ENCODE results near the gene BCL2L12.

Gene BCL2L12

DNA sequence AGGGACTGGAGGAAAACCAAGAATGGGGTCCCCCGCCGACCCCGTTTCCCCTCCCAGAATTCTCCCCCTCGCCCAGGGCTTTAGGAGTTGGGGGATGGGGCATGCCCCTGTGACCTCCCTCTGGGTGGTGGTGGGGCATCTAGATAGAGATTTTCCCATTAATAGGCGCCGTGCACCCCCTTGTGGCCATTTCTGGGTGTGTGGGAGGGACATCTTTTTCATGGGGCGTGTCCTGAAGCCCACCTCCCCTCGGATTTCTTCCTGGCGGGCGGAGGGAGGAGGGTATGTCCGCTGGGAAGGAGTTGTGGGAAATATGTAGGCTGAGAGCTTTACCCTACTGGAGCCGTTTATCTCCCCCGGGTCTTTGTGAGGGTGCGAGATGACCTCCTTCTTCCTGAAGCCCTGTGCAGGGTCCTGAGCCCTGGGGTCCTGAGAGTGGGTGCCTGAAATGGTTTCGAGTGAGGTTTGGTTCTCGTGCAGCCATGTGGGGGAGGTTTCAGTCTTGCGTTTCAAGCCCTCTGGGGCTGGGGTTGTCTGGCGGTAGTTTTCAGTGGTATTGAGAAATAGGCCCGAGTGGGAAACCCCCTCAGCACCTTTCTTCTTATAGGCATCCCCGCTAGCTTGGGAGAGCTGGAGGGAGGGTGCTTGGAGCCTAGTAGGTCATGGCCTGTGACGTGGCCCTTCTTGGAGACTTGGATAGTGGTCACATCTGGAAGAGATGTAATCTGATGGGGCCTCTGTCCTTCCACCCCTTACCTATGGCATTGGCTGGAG, 12.4 kb downstream of the BCL2L12 start:
- Histone ChIP-seq H3K4me1 (peaks cover 18% of the 10 kb centered on the region), H2AFZ (peak overlapping the region; percentile 76), H3K4me2 (ENCODE audit: low read length) (peak overlapping the region; percentile 94), H3K9ac (peak overlapping the region; percentile 92), H3K4me3 (ENCODE audit: low read depth, low read length) (peak overlapping the region; percentile 81), H3K79me2 (peaks cover 18% of the 10 kb centered on the region), H3K9me3 (ENCODE audit: control insufficient read depth, low read length) (no peaks in the 10 kb centered on the region), H3K27me3 (ENCODE audit: control insufficient read depth, insufficient read depth, low read length) (no peaks in the 10 kb centered on the region), H3K36me3 (ENCODE audit: control insufficient read depth, insufficient read depth, low read length) (no peaks in the 10 kb centered on the region), H3K27ac (peak overlapping the region; percentile 90)
- TF ChIP-seq, protein P1, sequence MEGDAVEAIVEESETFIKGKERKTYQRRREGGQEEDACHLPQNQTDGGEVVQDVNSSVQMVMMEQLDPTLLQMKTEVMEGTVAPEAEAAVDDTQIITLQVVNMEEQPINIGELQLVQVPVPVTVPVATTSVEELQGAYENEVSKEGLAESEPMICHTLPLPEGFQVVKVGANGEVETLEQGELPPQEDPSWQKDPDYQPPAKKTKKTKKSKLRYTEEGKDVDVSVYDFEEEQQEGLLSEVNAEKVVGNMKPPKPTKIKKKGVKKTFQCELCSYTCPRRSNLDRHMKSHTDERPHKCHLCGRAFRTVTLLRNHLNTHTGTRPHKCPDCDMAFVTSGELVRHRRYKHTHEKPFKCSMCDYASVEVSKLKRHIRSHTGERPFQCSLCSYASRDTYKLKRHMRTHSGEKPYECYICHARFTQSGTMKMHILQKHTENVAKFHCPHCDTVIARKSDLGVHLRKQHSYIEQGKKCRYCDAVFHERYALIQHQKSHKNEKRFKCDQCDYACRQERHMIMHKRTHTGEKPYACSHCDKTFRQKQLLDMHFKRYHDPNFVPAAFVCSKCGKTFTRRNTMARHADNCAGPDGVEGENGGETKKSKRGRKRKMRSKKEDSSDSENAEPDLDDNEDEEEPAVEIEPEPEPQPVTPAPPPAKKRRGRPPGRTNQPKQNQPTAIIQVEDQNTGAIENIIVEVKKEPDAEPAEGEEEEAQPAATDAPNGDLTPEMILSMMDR (IDR thresholded peaks at IDR 0.05) = peak; percentile 76

- no peak overlapping the region for H3K4me3 ChIP-seq (ENCODE audit: low read depth, low read length)
Measured at GRCh38 chr19:49678985-49679770, 13.4 kb downstream of the BCL2L12 start.

DNA sequence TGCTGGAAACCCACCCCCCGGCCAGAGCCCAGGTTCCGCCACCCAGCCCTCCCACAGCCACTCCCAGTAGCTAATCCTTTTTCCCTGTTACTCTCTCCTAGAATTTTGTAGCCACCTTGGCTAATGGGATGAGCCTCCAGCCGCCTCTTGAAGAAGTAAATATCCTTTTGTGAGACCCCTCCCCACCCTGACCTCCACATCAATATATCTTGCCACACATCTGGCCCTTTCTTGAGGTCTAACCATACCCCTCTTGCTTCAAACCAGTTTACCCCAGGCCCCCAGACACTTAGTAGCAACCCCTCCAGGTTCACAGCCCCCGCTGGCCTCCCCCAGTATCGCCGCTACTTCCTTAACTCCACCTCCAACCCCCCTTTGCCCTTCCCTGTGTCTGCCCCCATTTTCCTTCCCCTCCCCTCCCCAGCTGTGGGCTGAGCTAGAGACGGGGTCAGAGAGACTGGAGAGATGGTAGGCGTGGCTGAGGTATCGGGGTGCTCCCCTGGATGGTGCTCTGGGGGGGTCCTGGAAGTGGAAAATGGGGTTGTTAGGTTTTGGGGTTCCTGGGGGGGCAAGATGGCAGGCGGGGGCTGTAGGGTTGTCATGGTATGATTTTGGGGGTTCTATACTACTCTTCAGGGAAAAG, 14.2 kb downstream of the BCL2L12 start:
- no peak overlapping the region for H3K4me3 ChIP-seq (ENCODE audit: low read depth, low read length)

More at GRCh38 chr19:49678985-49679770, 13.4 kb downstream of the BCL2L12 start:
- H2AFZ ChIP-seq = no peak overlapping the region
- no peaks in the 10 kb centered on the region for H3K9me3 ChIP-seq (ENCODE audit: control insufficient read depth, low read length)
- TF ChIP-seq, protein P1 (IDR thresholded peaks at IDR 0.05) = no peak
- H3K4me2 ChIP-seq (ENCODE audit: low read length) = no peak overlapping the region
- peaks cover 18% of the 10 kb centered on the region for H3K79me2 ChIP-seq
- H3K27me3 ChIP-seq (ENCODE audit: control insufficient read depth, insufficient read depth, low read length) = no peaks in the 10 kb centered on the region
- peak overlapping the region; percentile 90 for H3K27ac ChIP-seq
- no peak overlapping the region for H3K9ac ChIP-seq
- H3K36me3 ChIP-seq (ENCODE audit: control insufficient read depth, insufficient read depth, low read length) = no peaks in the 10 kb centered on the region
- peaks cover 18% of the 10 kb centered on the region for H3K4me1 ChIP-seq

DNA sequence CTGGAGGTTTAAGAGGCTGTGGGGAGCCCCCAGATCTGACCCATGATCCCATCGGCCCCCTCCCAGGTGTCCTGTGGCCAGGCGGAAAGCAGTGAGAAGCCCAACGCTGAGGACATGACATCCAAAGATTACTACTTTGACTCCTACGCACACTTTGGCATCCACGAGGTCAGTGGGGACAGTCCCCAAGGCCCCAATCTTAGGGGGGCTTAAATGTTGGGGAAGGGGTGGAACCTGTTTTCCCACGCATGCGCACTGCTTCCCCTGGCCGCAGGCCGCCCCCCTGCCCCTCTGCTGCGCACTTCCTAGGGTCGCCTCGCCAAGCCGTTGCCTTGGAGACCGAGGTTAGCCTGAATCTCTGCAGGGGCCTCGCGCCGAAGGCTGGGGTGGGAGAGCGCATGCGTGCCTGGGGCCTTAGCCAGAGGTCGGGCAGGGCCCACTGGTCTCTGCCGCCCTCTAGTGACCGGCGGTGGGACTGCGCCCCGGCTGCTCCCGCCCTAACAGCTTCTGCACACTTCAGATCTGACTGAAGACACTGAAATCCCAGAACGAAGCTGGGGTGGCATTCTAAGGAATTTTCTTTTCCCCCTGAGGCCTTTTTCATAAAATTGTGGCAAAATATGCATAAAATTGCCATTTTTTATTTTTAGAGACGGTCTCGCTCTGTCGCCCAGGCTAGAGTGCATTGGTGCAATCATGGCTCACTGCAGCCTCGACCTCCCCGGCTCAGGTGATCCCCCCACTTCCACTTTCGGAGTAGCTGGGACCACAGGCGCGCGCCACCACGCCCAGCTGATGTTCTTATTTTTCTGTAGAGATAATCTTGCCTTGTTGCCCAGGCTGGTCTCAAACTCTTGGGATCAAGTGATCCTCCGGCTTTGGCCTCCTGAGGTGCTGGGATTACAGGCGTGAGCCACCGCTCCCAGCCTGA, 15.0 kb downstream of the BCL2L12 start:
- TF ChIP-seq, protein P1 (IDR thresholded peaks at IDR 0.05) = peak; percentile 100
- no peaks in the 10 kb centered on the region for H3K9me3 ChIP-seq (ENCODE audit: control insufficient read depth, low read length)
- no peak overlapping the region for H3K4me3 ChIP-seq (ENCODE audit: low read depth, low read length)
- peak overlapping the region; percentile 56 for H2AFZ ChIP-seq
- no peak overlapping the region for H3K9ac ChIP-seq
- H3K36me3 ChIP-seq (ENCODE audit: control insufficient read depth, insufficient read depth, low read length) = no peaks in the 10 kb centered on the region
- peak overlapping the region; percentile 90 for H3K27ac ChIP-seq
- H3K4me1 ChIP-seq = peaks cover 18% of the 10 kb centered on the region
- peaks cover 18% of the 10 kb centered on the region for H3K79me2 ChIP-seq
- H3K27me3 ChIP-seq (ENCODE audit: control insufficient read depth, insufficient read depth, low read length) = no peaks in the 10 kb centered on the region
- H3K4me2 ChIP-seq (ENCODE audit: low read length) = peak overlapping the region; percentile 33

More for the DNA sequence above, 14.2 kb downstream of the BCL2L12 start:
- H2AFZ ChIP-seq = no peak overlapping the region
- peaks cover 18% of the 10 kb centered on the region for H3K4me1 ChIP-seq
- no peaks in the 10 kb centered on the region for H3K36me3 ChIP-seq (ENCODE audit: control insufficient read depth, insufficient read depth, low read length)
- H3K79me2 ChIP-seq = peaks cover 18% of the 10 kb centered on the region
- no peaks in the 10 kb centered on the region for H3K27me3 ChIP-seq (ENCODE audit: control insufficient read depth, insufficient read depth, low read length)
- H3K9me3 ChIP-seq (ENCODE audit: control insufficient read depth, low read length) = no peaks in the 10 kb centered on the region
- TF ChIP-seq, protein P1 (IDR thresholded peaks at IDR 0.05) = no peak
- H3K9ac ChIP-seq = no peak overlapping the region
- H3K4me2 ChIP-seq (ENCODE audit: low read length) = peak overlapping the region; percentile 33
- peak overlapping the region; percentile 90 for H3K27ac ChIP-seq
